ENCODE results near the gene ARHGEF28.

DNA sequence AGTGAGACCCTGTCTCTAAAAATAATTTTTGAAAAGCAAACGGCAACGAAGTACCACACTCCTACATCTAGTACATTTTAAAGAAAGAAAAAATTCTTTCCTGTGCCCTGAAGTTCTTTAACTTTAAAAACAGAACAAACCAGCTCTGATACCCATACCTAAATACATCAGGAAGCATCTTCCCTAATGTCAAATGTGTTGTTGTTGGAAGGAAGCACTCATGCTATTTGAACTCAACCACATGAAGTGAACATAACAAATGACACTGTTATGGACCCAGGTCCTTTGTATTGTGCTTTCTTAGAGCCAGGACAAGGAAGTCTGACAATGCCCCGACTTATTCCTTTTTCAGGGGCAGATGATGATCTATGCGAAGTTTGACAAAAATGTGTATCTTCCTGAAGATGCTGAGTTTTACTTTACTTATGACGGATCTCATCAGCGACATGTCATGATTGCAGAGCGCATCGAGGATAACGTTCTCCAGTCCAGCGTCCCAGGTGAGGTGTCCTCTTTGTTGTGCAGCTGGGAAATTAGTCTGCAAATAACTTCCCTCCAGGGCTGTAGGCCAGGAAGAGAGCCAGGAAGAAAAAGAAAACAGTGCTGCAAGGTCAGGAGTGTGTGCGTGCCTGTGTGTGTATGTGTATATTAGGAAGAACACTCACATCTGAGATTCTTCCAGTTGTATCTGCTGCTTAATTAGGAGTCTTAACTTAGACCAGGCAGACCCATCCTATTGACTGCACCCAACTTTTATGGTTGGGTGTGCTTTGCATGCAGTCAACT, 123.7 kb downstream of the ARHGEF28 start:
- TF ChIP-seq, protein P1, sequence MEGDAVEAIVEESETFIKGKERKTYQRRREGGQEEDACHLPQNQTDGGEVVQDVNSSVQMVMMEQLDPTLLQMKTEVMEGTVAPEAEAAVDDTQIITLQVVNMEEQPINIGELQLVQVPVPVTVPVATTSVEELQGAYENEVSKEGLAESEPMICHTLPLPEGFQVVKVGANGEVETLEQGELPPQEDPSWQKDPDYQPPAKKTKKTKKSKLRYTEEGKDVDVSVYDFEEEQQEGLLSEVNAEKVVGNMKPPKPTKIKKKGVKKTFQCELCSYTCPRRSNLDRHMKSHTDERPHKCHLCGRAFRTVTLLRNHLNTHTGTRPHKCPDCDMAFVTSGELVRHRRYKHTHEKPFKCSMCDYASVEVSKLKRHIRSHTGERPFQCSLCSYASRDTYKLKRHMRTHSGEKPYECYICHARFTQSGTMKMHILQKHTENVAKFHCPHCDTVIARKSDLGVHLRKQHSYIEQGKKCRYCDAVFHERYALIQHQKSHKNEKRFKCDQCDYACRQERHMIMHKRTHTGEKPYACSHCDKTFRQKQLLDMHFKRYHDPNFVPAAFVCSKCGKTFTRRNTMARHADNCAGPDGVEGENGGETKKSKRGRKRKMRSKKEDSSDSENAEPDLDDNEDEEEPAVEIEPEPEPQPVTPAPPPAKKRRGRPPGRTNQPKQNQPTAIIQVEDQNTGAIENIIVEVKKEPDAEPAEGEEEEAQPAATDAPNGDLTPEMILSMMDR (IDR thresholded peaks at IDR 0.05) = no peak
- TF ChIP-seq POLR2AphosphoS5 (IDR thresholded peaks at IDR 0.05) (no peak), EP300 (IDR thresholded peaks at IDR 0.05) (no peak)
